Tibial nerve (tissue), 4 donors: ENCODE results near the gene LRRC4. TPM values are rescaled to one million over a fixed set of nuclear protein-coding genes. Genes with fewer than 3 reads are reported as not detected.

Experiments
- DNase-seq, 2 donors: peaks; one replicate each; pipeline ENCODE4 v3.0.0-alpha.2; 2019; ENCODE audit warnings: low spot score in 2 of 2
- H3K27ac ChIP-seq, 4 donors: fragments of 200-600 bp; sonication (generic) in 3 of 4; one replicate each; pipeline ENCODE4 v1.5.1; 2017 to 2019; ENCODE audit warnings: mild to moderate bottlenecking in 1 of 4
- H3K27me3 ChIP-seq, 2 donors: fragments of 200-600 bp; sonication (generic) in 1 of 2; one replicate each; pipeline versions ENCODE4 v1.5.1 to v1.6.0; 2017 to 2019
- H3K36me3 ChIP-seq, 3 donors: fragments of 200-600 bp; sonication (generic); one replicate each; pipeline ENCODE4 v1.5.1; 2018 to 2019
- H3K4me1 ChIP-seq, 4 donors: fragments of 200-600 bp; sonication (generic) in 3 of 4; one replicate each; pipeline ENCODE4 v1.5.1; 2017 to 2019
- H3K4me3 ChIP-seq, 4 donors: fragments of 200-600 bp; sonication (generic) in 3 of 4; one replicate each; pipeline ENCODE4 v1.5.1; 2017 to 2019; ENCODE audit warnings: mild to moderate bottlenecking in 1 of 4, moderate library complexity in 1 of 4
- H3K9me3 ChIP-seq, 4 donors: fragments of 200-600 bp; sonication (generic) in 3 of 4; one replicate each; pipeline ENCODE4 v1.5.1; 2017 to 2019
- EP300 ChIP-seq, 2 donors: sonication (generic); formaldehyde crosslinking; IDR thresholded peaks; one replicate each; pipeline ENCODE4 v1.6.1; 2017; ENCODE audit warnings: antibody characterized with exemption in 2 of 2, mild to moderate bottlenecking in 1 of 2
- POLR2A ChIP-seq, 2 donors: fragments of 450-650 bp; IDR thresholded peaks; one replicate each; pipeline ENCODE4 v1.6.1; 2017; ENCODE audit warnings: antibody characterized with exemption in 2 of 2, mild to moderate bottlenecking in 2 of 2, moderate library complexity in 2 of 2
- WGBS, 2 donors: methylation state at CpG; one replicate each; pipeline ENCODE4 v1.1.5; 2018; 5-methylcytosine and 5-hydroxymethylcytosine counted together
- total RNA-seq, 4 donors: library from RNA; depleted of rRNA; stranded (reverse); fragments of >200 nt; gene quantifications; one replicate each; pipeline ENCODE4 v1.1.0, GENCODE V29; 2016
- TF ChIP-seq, protein P1 (sequence below), 5 experiments: fragments of 200-600 bp in 3 of 5; fragments of 450-650 bp in 2 of 5; sonication (generic) in 3 of 5; IDR thresholded peaks; one replicate each; pipeline ENCODE4 v1.5.1; 2016 to 2019; ENCODE audit warnings: antibody characterized with exemption in 5 of 5, mild to moderate bottlenecking in 3 of 5, moderate library complexity in 2 of 5

LRRC4 gene
- total RNA-seq, 4 donors from 2014 or later, result 2.2 to 2.4 (median 2.3) TPM

DNA sequence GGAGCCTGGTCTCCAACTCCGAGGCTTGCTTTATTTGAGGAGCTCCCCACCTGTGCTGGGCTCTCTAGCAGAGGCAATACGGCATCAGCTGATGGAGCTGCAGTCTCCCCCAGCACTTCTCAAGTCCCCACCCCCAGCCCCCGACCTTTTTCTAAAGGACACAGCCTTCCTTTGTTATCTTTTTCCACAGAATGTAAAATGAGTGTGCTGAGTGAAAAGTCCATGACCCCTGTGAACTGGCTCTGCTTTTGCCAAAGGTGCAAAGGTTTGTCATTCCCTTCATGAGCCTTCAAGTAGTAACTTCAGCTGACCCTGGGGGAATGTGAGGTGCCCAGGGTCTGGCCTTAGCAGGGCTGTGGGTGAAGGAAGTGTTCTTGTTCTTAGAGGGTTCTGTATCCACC, 25.5 kb downstream of the LRRC4 start:
- TF ChIP-seq POLR2A (IDR thresholded peaks at IDR 0.05) (no peak), EP300 (IDR thresholded peaks at IDR 0.05) (no peak)
- TF ChIP-seq, protein P1, sequence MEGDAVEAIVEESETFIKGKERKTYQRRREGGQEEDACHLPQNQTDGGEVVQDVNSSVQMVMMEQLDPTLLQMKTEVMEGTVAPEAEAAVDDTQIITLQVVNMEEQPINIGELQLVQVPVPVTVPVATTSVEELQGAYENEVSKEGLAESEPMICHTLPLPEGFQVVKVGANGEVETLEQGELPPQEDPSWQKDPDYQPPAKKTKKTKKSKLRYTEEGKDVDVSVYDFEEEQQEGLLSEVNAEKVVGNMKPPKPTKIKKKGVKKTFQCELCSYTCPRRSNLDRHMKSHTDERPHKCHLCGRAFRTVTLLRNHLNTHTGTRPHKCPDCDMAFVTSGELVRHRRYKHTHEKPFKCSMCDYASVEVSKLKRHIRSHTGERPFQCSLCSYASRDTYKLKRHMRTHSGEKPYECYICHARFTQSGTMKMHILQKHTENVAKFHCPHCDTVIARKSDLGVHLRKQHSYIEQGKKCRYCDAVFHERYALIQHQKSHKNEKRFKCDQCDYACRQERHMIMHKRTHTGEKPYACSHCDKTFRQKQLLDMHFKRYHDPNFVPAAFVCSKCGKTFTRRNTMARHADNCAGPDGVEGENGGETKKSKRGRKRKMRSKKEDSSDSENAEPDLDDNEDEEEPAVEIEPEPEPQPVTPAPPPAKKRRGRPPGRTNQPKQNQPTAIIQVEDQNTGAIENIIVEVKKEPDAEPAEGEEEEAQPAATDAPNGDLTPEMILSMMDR (IDR thresholded peaks at IDR 0.05), result no peak
- H3K4me1 ChIP-seq, result peaks cover 0 to 53% (median 6%) of the 10 kb centered on the region in 4 donors
- WGBS, 2 donors, result 63 to 76% methylated on average over 3 of the region's 3 CpGs

DNA sequence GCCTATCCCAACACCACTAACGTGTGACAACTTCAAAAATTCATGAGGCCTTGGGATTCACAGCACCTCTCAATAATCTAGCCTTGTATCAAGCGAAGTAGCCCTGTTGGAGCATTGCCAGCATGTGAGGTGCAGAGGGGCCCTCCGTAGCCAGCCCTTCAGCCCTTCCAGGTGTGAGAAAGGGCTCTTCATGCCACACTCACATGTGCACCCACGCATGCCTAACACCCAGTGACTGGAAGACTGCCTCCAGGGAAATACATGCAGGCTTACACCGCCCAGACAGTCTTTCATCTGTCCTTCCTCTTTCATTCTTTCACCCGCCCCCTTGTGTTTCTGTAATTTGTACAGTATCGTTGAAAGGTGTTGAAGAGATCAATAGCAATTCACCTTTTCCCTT, 26.1 kb downstream of the LRRC4 start:
- no peak for DNase-seq
- Histone ChIP-seq H3K27me3 (no peaks in the 10 kb centered on the region), H3K4me3 (no peak overlapping the region), H3K4me1 (peaks cover 0 to 53% (median 6%) of the 10 kb centered on the region in 4 donors), H3K36me3 (peaks cover 0 to 13% (median 0%) of the 10 kb centered on the region in 3 donors), H3K9me3 (no peaks in the 10 kb centered on the region), H3K27ac (no peak overlapping the region)
- TF ChIP-seq EP300 (IDR thresholded peaks at IDR 0.05), result no peak
- TF ChIP-seq, protein P1 (IDR thresholded peaks at IDR 0.05), result no peak
- TF ChIP-seq POLR2A (IDR thresholded peaks at IDR 0.05), result no peak
- 84 to 89% methylated on average over 7 of the region's 7 CpGs for WGBS, 2 donors

More for the DNA sequence above, 25.5 kb downstream of the LRRC4 start:
- Histone ChIP-seq H3K27ac (no peak overlapping the region), H3K27me3 (no peaks in the 10 kb centered on the region), H3K9me3 (no peaks in the 10 kb centered on the region), H3K36me3 (peaks cover 0 to 13% (median 0%) of the 10 kb centered on the region in 3 donors), H3K4me3 (no peak overlapping the region)
- DNase-seq, result no peak

DNA sequence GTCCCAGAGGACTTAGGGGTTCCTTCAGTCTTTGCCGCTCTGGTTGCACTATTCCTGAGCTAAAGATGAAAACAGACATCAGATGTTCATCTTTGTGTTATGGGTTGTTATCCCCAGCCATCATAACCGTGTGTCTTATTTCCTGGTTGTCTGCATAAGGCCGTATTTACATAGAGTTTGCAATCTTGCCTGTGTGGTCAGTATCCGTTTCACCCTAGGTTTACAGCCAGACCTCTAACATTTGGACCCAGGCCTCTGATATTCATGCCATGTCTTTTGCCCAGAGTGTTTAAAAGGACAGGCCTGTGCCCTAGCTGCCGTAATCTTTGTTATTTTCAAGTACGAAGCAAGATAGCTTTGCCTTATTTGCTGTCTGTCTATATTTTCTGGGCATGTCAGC, 26.6 kb downstream of the LRRC4 start:
- H3K9me3 ChIP-seq, result no peaks in the 10 kb centered on the region
- no peak for TF ChIP-seq POLR2A (IDR thresholded peaks at IDR 0.05)
- no peak for TF ChIP-seq EP300 (IDR thresholded peaks at IDR 0.05)
- TF ChIP-seq, protein P1 (IDR thresholded peaks at IDR 0.05), result no peak
- DNase-seq, result no peak

DNA sequence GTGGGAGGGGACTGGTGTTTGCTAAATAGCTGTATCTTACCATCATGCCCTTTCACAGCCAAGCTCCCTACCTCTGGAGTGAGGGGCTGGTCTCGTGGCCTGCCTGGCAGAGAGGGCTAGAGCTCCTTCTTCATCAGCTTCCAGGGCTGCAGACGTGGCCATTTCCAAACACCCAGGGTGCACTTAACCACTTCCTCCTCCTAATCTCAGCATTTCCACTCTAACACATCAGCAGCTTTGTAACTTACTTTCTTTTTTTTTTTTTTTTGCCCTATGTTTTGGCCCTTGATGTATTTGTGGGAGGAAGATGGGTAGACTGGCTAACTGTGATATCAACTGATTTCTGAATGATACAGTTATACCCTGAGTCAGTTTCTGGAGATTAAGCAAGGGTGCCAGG, 27.4 kb downstream of the LRRC4 start:
- no peaks in the 10 kb centered on the region for H3K9me3 ChIP-seq
- no peak for DNase-seq
- no peaks in the 10 kb centered on the region for H3K27me3 ChIP-seq
- no peak for TF ChIP-seq POLR2A (IDR thresholded peaks at IDR 0.05)
- TF ChIP-seq, protein P1 (IDR thresholded peaks at IDR 0.05), result no peak
- TF ChIP-seq EP300 (IDR thresholded peaks at IDR 0.05), result no peak
- H3K4me1 ChIP-seq, result peaks cover 0 to 54% (median 6%) of the 10 kb centered on the region in 4 donors
- H3K4me3 ChIP-seq, result no peak overlapping the region
- WGBS, 2 donors, result 54 to 71% methylated on average over 2 of the region's 2 CpGs
- no peak overlapping the region for H3K27ac ChIP-seq
- H3K36me3 ChIP-seq, result peaks cover 0 to 13% (median 0%) of the 10 kb centered on the region in 3 donors

More for the DNA sequence above, 26.6 kb downstream of the LRRC4 start:
- H3K27ac ChIP-seq, result no peak overlapping the region
- no peak overlapping the region for H3K4me3 ChIP-seq
- H3K4me1 ChIP-seq, result peaks cover 0 to 50% (median 6%) of the 10 kb centered on the region in 4 donors
- WGBS, 2 donors, result 81 to 84% methylated on average over 6 of the region's 6 CpGs
- peaks cover 0 to 13% (median 0%) of the 10 kb centered on the region in 3 donors for H3K36me3 ChIP-seq
- no peaks in the 10 kb centered on the region for H3K27me3 ChIP-seq

DNA sequence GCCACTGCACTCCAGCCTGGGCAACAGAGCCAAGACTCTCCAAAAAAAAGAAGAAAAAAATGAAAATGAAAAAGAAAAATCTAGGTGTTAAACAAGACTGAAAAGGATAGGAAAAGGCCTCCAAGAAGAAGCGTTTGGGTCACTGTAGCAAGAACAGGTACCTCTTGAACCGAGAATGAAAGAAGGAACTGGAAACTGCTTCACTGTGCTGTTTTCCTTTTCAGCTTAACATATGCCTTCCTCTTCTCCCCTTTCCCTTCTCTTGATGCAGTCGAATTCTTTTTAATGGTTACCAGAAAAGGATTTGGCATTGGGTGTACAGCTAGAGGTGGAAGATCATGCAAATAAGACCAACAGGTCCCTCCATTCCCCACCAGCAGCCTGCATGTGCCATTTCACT, 28.1 kb downstream of the LRRC4 start:
- H3K27me3 ChIP-seq, result no peaks in the 10 kb centered on the region
- H3K9me3 ChIP-seq, result no peaks in the 10 kb centered on the region
- H3K4me3 ChIP-seq, result no peak overlapping the region
- H3K4me1 ChIP-seq, result peaks cover 0 to 56% (median 6%) of the 10 kb centered on the region in 4 donors
- no peak overlapping the region for H3K27ac ChIP-seq
- 77 to 79% methylated on average over 3 of the region's 3 CpGs for WGBS, 2 donors
- DNase-seq, result no peak
- TF ChIP-seq POLR2A (IDR thresholded peaks at IDR 0.05), result no peak
- TF ChIP-seq EP300 (IDR thresholded peaks at IDR 0.05), result no peak
- TF ChIP-seq, protein P1 (IDR thresholded peaks at IDR 0.05), result no peak
- peaks cover 0 to 13% (median 0%) of the 10 kb centered on the region in 3 donors for H3K36me3 ChIP-seq
